RWPE1 (cell line): Measurements from ENCODE around the gene MARCHF4.

Experiments
- CTCF ChIA-PET: fragments of 350-600 bp; sonication (Branson Sonifier 250); formaldehyde crosslinking; extraction: SDS; loops from one replicate; lab custom pipeline; 2021; lab: Yijun Ruan, JAX
- POLR2A ChIA-PET: fragments of 400-600 bp; formaldehyde crosslinking; extraction: SDS; loops from one replicate; lab custom pipeline; 2020; ENCODE audit warnings: antibody characterized with exemption; ENCODE audit not compliant: low non-redundant PET; lab: Yijun Ruan, JAX
- DNase-seq: peaks from one replicate; pipeline ENCODE4 v3.0.0; 2012; ENCODE audit warnings: low spot score
- H3K27ac ChIP-seq: fragments of 450-650 bp; 2 replicates; pipeline ENCODE4 v1.5.1; 2017
- TF ChIP-seq, protein P1 (sequence below): fragments of 450-650 bp; conservative IDR thresholded peaks from 2 replicates; pipeline ENCODE4 v1.5.1; 2017; ENCODE audit warnings: low read depth, mild to moderate bottlenecking

MARCHF4 gene

DNA sequence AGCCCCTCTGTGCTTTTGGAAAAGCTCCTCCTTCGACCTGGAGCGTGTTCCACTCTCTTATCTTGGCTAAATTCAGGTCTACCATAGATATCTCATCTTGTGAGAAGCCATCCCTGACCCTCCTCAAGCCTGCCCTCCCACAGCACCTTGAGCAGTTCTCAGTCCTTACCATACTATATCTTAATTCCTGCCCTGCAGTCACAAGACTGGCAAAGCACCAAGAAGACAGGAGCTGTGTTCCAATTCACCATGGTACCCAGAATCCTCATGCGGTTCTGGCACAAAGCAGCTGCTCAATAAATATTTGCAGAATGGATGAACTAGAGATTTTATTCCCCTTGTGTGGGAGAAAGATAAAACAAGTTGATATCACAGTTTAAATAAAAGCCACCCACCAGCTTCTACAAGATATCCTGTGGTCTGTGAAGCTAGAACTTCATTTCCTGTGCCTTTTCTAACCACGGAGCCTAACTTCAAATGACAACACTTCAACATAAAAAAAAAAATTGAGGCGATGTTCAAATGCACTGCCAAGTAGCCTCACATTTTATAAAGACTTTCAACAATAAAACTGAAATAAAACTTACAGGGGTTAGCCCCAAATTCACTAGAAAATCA, 19.5 kb downstream of the MARCHF4 start:
- TF ChIP-seq, protein P1, sequence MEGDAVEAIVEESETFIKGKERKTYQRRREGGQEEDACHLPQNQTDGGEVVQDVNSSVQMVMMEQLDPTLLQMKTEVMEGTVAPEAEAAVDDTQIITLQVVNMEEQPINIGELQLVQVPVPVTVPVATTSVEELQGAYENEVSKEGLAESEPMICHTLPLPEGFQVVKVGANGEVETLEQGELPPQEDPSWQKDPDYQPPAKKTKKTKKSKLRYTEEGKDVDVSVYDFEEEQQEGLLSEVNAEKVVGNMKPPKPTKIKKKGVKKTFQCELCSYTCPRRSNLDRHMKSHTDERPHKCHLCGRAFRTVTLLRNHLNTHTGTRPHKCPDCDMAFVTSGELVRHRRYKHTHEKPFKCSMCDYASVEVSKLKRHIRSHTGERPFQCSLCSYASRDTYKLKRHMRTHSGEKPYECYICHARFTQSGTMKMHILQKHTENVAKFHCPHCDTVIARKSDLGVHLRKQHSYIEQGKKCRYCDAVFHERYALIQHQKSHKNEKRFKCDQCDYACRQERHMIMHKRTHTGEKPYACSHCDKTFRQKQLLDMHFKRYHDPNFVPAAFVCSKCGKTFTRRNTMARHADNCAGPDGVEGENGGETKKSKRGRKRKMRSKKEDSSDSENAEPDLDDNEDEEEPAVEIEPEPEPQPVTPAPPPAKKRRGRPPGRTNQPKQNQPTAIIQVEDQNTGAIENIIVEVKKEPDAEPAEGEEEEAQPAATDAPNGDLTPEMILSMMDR, result no peak
- DNase-seq, result no peak
- ChIA-PET CTCF (interaction anchor here (1.2 kb wide), 1 partner anchor 52 kb away, joined by 4 read pairs; no protein-coding TSS in a partner anchor), POLR2A (no interaction called here)
- H3K27ac ChIP-seq, result no peak overlapping the region

GRCh38 chr2:216351172-216351925, 20.9 kb downstream of the MARCHF4 start:
- no peak for DNase-seq
- H3K27ac ChIP-seq, result no peak overlapping the region
- TF ChIP-seq, protein P1, result no peak
- ChIA-PET CTCF (no interaction called here), POLR2A (no interaction called here)

- ChIA-PET CTCF (no interaction called here), POLR2A (no interaction called here)
- DNase-seq, result peak; percentile 65
- no peak overlapping the region for H3K27ac ChIP-seq
- TF ChIP-seq, protein P1, result no peak
These were observed 22.0 kb downstream of the MARCHF4 start for GRCh38 chr2:216350214-216350791.

DNA sequence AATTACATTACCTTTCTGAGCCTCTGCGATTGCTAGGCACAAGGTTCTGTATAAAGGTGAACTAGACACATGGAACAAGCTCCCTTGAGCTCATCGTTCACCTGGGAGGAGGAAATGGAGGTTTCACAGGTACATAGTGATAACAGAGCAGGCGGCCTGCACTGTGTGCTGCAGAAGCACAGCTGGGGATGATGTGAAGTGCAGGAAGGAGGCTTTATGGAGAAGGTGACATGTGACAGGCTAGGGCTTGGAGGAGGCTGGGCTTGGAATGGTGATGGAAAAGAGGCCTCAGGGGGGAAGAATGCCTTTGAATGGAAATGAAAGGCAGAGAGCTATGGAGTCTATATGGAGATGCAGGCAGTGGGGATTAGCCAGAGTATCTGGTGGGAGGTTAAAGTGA, 22.9 kb downstream of the MARCHF4 start:
- ChIA-PET CTCF (no interaction called here), POLR2A (no interaction called here)
- TF ChIP-seq, protein P1, result no peak
- H3K27ac ChIP-seq, result peak overlapping the region; percentile 68
- no peak for DNase-seq

- TF ChIP-seq, protein P1, result no peak
- no peak overlapping the region for H3K27ac ChIP-seq
- DNase-seq, result peak; percentile 72
- ChIA-PET POLR2A (no interaction called here), CTCF (no interaction called here)
These were observed 23.5 kb downstream of the MARCHF4 start for GRCh38 chr2:216348756-216349308.

DNA sequence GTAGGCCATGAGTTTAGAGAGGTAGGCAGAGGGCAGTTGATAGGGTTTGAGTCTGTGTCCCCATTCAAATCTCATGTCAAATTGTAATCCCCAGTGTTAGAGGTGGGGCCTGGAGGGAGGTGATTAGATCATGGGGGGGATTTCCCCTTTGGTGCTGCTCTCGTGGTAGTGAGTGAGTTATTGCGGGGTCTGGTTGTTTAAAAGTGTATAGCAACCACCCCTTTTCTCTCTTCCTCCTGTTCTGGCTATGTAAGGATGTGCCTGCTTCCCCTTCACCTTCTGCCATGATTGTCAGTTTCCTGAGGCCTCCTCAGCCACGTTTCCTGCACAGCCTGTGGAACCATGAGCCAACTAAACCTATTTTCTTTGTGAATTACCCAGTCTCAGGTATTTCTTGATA, 25.5 kb downstream of the MARCHF4 start:
- POLR2A ChIA-PET, result no interaction called here
- TF ChIP-seq, protein P1, result no peak
- CTCF ChIA-PET, result no interaction called here
- no peak for DNase-seq
- H3K27ac ChIP-seq, result no peak overlapping the region
